GM18861 (cell line): ENCODE data around the gene FASN.

Experiments used
- ATAC-seq: cut with Tn5 transposase; IDR thresholded peaks from one replicate; pipeline ENCODE4 v1.9.1; 2021; ENCODE audit not compliant: unreplicated experiment

Gene FASN

DNA sequence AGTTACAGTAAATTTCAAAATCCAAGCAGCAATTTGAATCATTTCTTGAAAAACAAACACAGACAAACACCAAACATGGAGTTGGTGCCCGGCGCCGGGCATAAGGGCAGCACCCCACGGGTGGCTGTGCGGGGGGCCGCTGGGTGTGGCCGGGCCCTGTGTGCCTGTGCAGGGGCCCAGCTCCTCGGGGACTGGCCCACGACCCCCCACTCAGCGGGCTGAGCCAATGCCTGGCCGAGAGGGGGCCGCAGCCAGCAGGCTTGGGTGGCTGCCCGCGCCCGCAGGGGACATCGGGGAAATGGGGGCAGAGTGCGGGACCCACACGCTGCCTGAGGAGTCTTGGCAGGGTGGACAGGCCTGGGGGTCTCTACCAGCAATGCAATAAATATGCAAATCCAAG is 19.6 kb downstream of the FASN start:
- ATAC-seq: no peak

DNA sequence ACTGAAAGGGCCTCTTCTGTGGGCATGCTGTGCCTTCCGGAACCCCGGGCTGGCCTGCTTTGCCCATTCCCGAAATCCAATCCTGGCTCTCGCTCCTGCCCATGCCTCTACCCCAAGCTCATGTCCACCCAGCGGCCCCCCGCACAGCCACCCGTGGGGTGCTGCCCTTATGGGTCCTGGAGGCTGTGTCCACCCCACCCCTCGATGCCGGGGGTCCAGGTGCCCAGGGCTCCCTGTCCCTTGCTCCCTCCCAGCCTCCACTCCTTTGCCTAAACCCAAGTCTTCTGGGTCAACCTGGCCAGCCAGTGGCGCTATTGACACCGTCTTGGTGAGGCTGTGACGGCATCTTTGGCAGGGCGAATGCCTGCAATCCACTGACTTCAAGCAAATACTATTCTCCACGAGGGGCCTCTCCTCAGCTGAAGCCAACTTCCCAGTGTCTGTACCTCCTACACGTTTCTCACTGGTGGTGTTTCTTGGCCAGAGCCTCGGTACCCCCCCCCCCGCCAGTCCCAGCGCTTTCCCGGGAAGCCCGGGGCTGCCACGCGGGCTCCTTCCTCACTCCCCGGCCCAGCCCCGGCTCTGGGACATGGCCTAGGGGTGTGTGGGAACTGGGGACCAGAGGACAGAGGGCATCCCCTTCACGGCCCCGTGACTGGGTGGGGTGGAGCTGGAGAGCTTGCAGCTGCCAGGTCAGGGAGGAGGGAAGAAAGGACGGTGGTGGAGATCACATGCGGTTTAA is 20.2 kb downstream of the FASN start:
- ATAC-seq: no peak

- no peak for ATAC-seq
Measured at GRCh38 chr17:82076785-82077591, 21.0 kb downstream of the FASN start.

- no peak for ATAC-seq
Measured at GRCh38 chr17:82076018-82076784, 21.8 kb downstream of the FASN start.

DNA sequence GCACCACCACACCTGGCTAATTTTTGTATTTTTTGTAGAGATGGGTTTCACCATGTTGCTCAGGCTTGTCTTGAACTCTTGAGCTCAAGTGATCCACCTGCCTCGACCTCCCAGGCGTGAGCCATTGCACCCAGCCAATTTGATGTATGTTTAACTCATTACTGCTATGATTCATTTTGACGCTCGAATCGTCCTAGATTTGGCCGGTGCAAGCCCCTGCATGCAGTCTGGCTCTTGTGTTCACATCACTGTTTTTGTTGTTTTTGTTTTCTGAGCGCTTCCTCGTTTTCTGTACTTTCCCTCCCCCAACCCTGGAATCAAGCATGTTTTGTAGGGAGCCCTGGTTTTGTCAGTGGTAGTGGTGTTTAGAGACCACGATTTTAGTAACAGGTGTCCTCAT is 24.6 kb downstream of the FASN start:
- no peak for ATAC-seq

- ATAC-seq: no peak
Measured at GRCh38 chr17:82072827-82073226, 25.2 kb downstream of the FASN start.

DNA sequence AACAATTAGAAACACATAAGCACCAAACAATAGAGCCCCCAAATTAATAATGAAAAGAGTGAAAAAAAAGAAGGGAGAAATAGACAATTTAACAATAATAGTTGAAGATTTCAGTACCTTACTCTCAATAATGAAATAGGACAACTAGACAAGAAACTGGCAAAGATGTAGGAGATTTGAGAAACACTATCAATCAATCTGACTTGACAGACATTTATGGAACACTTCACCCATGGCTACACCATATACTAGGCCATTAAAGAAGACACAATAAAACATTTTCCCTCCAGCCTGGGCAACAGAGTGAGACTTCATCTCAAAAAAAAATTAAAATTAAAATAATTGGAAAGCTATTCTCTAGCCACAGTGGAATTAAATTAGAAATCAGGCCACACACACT is 27.4 kb downstream of the FASN start:
- ATAC-seq: no peak

GRCh38 chr17:82065638-82066303 is 32.3 kb downstream of the FASN start, which contains the start of gene DUS1L:
DUS1L (minus strand) TSS chr17:82065804; CDS start chr17:82065059, 745 bp downstream.
- ATAC-seq: peak; percentile 58

DNA sequence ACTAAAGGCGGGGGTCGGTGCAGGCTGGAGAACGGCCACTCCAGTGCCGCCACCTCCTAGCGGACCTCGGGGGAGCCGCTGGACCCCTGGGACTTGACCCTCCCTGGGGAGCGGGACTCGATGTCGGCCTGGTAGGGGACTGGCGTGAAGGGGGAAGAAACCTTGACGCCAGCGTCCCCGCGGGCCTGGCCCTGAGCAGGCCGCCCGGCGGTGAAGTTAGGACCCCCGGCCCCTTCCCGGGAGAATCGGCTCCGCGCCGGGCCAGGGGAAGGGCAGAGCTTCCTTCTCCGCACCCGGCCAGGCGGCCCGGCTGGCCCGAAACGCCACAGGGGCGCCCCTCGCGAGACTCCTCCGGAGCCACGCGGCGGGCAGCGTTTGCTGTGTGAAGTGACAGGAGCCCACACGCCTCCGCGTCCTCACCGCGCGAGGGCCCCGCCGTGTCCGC is 32.8 kb downstream of the FASN start:
- ATAC-seq: peak; percentile 19

DNA sequence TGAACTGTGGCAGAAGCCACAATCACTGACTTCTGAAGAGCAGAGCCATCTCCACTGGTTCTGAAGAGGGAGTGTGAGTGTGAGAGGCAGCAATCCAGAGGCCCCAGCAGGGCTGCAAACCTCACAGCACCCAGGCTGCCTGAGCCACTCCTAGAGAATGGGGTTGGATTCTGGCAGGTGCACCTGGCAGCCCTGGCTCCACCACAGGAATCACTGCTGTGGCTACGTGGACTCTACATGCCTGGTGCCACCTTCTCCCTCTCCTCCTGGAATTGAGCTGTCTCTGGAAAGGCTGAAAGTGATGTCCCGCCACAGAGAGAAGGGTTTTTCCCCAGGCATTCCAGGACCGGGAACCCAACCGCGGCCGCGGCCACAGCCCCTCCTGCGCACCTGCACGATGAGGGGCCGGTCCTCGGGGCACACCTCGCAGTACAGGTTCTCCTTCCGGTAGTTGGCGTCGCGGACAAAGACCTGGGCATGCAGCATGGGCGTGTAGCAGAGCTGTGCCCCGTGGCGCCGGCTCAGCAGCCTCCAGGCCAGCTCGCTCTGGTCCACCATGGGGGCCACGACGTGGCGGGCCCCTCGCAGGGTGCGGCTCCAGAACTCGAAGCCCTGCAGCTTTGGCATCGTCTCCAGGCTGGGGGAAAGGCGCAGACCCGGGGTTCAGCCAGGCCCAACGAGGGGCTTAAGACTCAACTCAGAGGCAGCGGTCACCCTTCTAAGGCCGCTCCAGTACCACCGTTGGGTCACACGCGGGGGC is 33.4 kb downstream of the FASN start:
- ATAC-seq: no peak

- no peak for ATAC-seq
Measured at GRCh38 chr17:82063424-82064415, 34.3 kb downstream of the FASN start.

DNA sequence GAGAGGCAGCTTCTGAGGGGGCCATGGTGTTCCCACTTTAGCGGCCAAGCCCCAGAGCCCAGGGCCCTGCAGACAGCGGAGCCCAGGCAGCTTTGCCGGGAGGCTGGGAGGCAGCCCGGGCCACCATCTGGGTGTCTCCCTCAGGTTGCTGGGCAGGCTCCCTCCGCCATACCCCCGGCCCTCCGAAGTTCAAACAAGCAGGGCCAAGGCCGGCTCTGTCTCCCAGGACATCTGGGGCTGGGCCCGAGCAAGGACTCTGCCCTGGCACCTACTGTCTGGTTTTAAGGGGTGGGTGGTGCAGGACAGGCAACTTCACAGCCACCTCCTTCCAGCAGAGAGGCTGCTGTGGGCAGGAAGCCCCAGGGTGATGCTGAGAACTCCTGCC is 35.1 kb downstream of the FASN start:
- ATAC-seq: no peak

DNA sequence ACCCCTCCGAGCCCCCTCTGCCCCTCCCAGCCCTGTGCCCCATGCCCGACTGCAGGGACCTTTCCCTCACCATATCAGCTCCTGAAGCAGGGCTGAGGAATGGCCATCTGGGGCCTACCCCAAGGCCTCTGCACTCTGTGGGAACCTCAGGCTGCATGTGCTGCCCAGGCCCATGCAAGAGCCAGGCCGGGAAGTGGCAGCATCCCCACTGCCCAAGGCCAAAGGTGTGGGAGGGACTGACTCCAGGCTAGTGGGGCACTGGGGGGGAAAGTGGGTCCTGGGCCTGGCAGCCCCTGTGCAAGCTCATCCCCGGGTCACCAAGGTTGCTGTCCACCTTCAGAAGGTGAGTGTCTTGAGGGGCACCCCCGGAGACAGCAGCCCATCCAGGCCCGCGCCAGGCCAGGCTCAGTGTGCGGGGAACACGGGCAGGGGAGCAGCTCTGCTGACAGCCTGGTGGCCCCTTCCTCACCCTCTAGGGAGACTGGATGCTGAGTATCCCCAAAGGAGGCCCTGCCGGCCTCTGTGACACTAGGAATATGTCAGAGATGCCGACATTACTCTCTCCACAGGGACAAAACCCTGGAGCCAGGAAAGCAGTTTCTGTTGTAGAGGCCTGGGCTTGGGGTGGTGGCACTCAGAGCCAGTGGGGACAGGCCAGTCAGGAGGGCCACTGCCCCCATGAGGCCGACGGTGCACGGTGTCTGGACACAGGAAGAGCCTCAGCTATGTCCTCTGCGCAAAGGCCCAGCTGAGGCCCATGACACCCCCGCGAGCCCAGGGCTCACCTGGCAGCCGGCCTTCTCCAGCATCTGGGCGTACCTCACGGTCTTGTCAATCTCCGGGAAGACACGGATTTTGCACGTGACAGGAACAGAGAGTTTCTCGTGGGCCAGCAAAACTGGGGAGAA is 35.7 kb downstream of the FASN start:
- ATAC-seq: no peak

- no peak for ATAC-seq
Measured at GRCh38 chr17:82061047-82061925, 36.8 kb downstream of the FASN start.

DNA sequence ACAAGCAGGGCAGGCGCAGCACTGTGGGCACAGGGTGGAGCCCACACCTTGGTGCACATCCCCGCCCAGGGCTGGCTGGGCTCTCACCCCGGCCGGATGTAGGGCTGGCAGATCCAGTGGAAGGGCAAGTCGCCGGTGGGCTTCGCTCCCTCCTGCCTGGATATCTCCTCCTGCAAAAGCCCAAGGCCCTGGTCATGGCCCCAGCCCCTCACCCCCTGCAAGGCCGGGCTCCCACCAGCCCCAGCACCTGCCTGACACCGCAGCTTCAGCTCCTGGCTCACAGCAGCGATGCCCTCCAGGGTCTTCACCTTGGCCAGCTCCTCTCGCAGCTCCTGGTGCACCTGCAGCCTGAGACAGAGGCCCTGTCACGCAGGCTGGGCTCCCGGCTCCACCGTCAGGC is 37.4 kb downstream of the FASN start:
- ATAC-seq: no peak

DNA sequence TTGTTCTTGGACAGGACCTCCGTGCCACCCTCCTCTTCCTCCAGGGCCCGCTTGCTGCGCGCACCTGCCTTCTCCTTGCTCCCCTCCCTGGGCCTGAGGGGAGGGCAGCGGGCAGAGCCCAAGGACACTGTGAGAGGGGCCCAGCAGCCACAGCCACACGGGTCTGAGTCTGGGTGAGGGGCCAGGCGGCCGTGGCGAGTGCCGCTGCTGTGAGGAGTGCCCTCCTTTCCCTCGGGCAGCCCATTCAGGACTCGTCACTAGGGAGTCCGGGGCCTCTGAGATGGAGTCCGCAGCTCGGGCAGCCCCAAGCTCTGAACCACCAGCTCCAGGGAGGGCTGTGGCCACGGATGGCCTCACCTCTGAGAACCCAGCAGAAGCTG is 38.0 kb downstream of the FASN start:
- ATAC-seq: no peak
